GM12801 (cell line): ENCODE measurements around the gene SNX11.

Experiments
- CTCF ChIP-seq: IDR thresholded peaks from one replicate; pipeline ENCODE4 v1.5.1; 2011; ENCODE audit warnings: control low read depth; ENCODE audit not compliant: insufficient read length; ENCODE audit errors: extremely low read depth

Gene SNX11

GRCh38 chr17:48161127-48161905 lies 53.8 kb downstream of the SNX11 start:
- TF ChIP-seq CTCF: no peak

GRCh38 chr17:48162306-48162934 lies 54.9 kb downstream of the SNX11 start:
- no peak for TF ChIP-seq CTCF

- no peak for TF ChIP-seq CTCF
Observed at GRCh38 chr17:48162946-48163506, 55.5 kb downstream of the SNX11 start.

GRCh38 chr17:48163809-48164208 lies 56.2 kb downstream of the SNX11 start:
- no peak for TF ChIP-seq CTCF

- no peak for TF ChIP-seq CTCF
Observed at GRCh38 chr17:48169926-48170325, 62.4 kb downstream of the SNX11 start.
